ENCODE data around the gene NANOS2.

The NANOS2 gene

DNA sequence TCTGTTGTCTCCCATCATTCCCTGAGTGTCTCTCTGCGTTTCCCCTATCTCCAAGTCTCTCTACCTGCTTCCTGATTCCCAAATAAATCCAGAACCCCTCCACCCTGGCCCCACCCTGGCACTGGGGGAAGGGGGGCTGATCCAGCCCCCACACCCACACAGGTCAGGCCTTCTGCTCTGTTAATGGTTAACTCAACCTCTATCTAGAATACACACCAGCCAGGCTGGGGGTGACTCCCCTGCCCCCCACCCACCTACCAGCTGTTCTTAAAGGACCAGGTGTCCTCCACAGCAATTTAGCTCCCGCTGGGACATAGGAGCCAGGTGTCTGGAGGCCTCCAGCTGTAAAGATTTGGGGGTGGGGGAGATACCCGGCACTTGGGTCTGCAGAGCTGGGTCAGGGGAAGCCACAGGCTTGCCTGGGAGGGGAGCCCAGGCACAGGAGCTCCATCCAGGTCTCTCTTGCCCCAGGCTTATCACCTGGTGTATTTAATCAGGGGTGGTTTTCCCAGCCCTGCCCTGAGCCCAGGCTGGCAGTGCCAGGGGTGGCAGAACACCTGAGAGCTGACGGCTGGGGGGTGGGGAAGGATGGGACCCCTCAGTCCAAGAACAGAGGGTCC, 32.6 kb downstream of the NANOS2 start:
- peaks cover 32% of the 10 kb centered on the region for H3K79me2 ChIP-seq (ENCODE audit: control insufficient read depth, low read length)
- H3F3A ChIP-seq (ENCODE audit: control insufficient read depth, insufficient read depth), result no peaks in the 10 kb centered on the region
- no peaks in the 10 kb centered on the region for H3K9me3 ChIP-seq (ENCODE audit: control insufficient read depth, insufficient read depth, low read length)
- no peak overlapping the region for H3K4me3 ChIP-seq (ENCODE audit: low read length)
- peaks cover 28% of the 10 kb centered on the region for H3K4me1 ChIP-seq (ENCODE audit: control insufficient read depth, low read length)
- no peak for TF ChIP-seq EZH2phosphoT487 (IDR thresholded peaks at IDR 0.05; ENCODE audit: borderline replicate concordance, low read length)
- TF ChIP-seq, protein P1, sequence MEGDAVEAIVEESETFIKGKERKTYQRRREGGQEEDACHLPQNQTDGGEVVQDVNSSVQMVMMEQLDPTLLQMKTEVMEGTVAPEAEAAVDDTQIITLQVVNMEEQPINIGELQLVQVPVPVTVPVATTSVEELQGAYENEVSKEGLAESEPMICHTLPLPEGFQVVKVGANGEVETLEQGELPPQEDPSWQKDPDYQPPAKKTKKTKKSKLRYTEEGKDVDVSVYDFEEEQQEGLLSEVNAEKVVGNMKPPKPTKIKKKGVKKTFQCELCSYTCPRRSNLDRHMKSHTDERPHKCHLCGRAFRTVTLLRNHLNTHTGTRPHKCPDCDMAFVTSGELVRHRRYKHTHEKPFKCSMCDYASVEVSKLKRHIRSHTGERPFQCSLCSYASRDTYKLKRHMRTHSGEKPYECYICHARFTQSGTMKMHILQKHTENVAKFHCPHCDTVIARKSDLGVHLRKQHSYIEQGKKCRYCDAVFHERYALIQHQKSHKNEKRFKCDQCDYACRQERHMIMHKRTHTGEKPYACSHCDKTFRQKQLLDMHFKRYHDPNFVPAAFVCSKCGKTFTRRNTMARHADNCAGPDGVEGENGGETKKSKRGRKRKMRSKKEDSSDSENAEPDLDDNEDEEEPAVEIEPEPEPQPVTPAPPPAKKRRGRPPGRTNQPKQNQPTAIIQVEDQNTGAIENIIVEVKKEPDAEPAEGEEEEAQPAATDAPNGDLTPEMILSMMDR (IDR thresholded peaks at IDR 0.05; ENCODE audit: low read depth, low read length, poor library complexity, severe bottlenecking), result no peak
- no peak overlapping the region for H3K4me2 ChIP-seq (ENCODE audit: low read length)
- peaks cover 29% of the 10 kb centered on the region for H3K36me3 ChIP-seq (ENCODE audit: control insufficient read depth, low read length)
- H3K27me3 ChIP-seq (ENCODE audit: control insufficient read depth, low read length), result peaks cover 9% of the 10 kb centered on the region
- H4K20me1 ChIP-seq (ENCODE audit: control insufficient read depth, insufficient read depth, low read depth, low read length), result peaks cover 20% of the 10 kb centered on the region; the same call in 1 of the 2 replicates
- H3K27ac ChIP-seq (ENCODE audit: low read depth, low read length), result no peak overlapping the region
- H3K9me2 ChIP-seq (replicated peaks; ENCODE audit: control insufficient read depth, low read length), result no peaks in the 10 kb centered on the region

- TF ChIP-seq EZH2phosphoT487 (IDR thresholded peaks at IDR 0.05; ENCODE audit: borderline replicate concordance, low read length), result no peak
- TF ChIP-seq, protein P1 (IDR thresholded peaks at IDR 0.05; ENCODE audit: low read depth, low read length, poor library complexity, severe bottlenecking), result no peak
- H3K36me3 ChIP-seq (ENCODE audit: control insufficient read depth, low read length), result peaks cover 29% of the 10 kb centered on the region
- H3K27me3 ChIP-seq (ENCODE audit: control insufficient read depth, low read length), result peaks cover 17% of the 10 kb centered on the region
- H3K79me2 ChIP-seq (ENCODE audit: control insufficient read depth, low read length), result peaks cover 30% of the 10 kb centered on the region
- no peaks in the 10 kb centered on the region for H3F3A ChIP-seq (ENCODE audit: control insufficient read depth, insufficient read depth)
- H3K4me2 ChIP-seq (ENCODE audit: low read length), result no peak overlapping the region
- peaks cover 33% of the 10 kb centered on the region for H3K4me1 ChIP-seq (ENCODE audit: control insufficient read depth, low read length)
- H3K9me3 ChIP-seq (ENCODE audit: control insufficient read depth, insufficient read depth, low read length), result no peaks in the 10 kb centered on the region
- no peak overlapping the region for H3K4me3 ChIP-seq (ENCODE audit: low read length)
- H3K9me2 ChIP-seq (replicated peaks; ENCODE audit: control insufficient read depth, low read length), result no peaks in the 10 kb centered on the region
- peaks cover 20% of the 10 kb centered on the region; the same call in 1 of the 2 replicates for H4K20me1 ChIP-seq (ENCODE audit: control insufficient read depth, insufficient read depth, low read depth, low read length)
- H3K27ac ChIP-seq (ENCODE audit: low read depth, low read length), result no peak overlapping the region
Measured at GRCh38 chr19:45881082-45881908, 33.3 kb downstream of the NANOS2 start.

GRCh38 chr19:45879971-45880370, 34.6 kb downstream of the NANOS2 start:
- Histone ChIP-seq H3F3A (ENCODE audit: control insufficient read depth, insufficient read depth) (no peaks in the 10 kb centered on the region), H3K4me1 (ENCODE audit: control insufficient read depth, low read length) (peaks cover 32% of the 10 kb centered on the region), H4K20me1 (ENCODE audit: control insufficient read depth, insufficient read depth, low read depth, low read length) (peaks cover 20% of the 10 kb centered on the region; the same call in 1 of the 2 replicates), H3K4me2 (ENCODE audit: low read length) (no peak overlapping the region), H3K4me3 (ENCODE audit: low read length) (no peak overlapping the region), H3K79me2 (ENCODE audit: control insufficient read depth, low read length) (peaks cover 22% of the 10 kb centered on the region), H3K27me3 (ENCODE audit: control insufficient read depth, low read length) (peaks cover 30% of the 10 kb centered on the region), H3K9me2 (replicated peaks; ENCODE audit: control insufficient read depth, low read length) (no peaks in the 10 kb centered on the region), H3K9me3 (ENCODE audit: control insufficient read depth, insufficient read depth, low read length) (no peaks in the 10 kb centered on the region), H3K36me3 (ENCODE audit: control insufficient read depth, low read length) (peaks cover 25% of the 10 kb centered on the region), H3K27ac (ENCODE audit: low read depth, low read length) (no peak overlapping the region)
- TF ChIP-seq, protein P1 (IDR thresholded peaks at IDR 0.05; ENCODE audit: low read depth, low read length, poor library complexity, severe bottlenecking), result no peak
- no peak for TF ChIP-seq EZH2phosphoT487 (IDR thresholded peaks at IDR 0.05; ENCODE audit: borderline replicate concordance, low read length)

All from DOHH2 (cell line).